HCT116 (cell line): Measurements from ENCODE around the gene CKMT2.

Experiments
- ELF1 ChIP-seq: IDR thresholded peaks from 2 replicates; pipeline ENCODE4 v1.6.1; 2012; ENCODE audit warnings: low read depth, borderline replicate concordance
- JUND ChIP-seq: IDR thresholded peaks from 2 replicates; pipeline ENCODE4 v1.6.1; 2012
- POLR2A ChIP-seq: IDR thresholded peaks from 2 replicates; pipeline ENCODE4 v1.7.0; 2011; ENCODE audit warnings: borderline replicate concordance; ENCODE audit not compliant: insufficient read depth, insufficient read length; ENCODE audit errors: extremely low read depth
- SP1 ChIP-seq: IDR thresholded peaks from 2 replicates; pipeline ENCODE4 v1.6.1; 2012; ENCODE audit warnings: low read depth
- SRF ChIP-seq: IDR thresholded peaks from 2 replicates; pipeline ENCODE4 v1.6.1; 2012; ENCODE audit warnings: low read depth
- ZFX ChIP-seq: fragments of 450-650 bp; IDR thresholded peaks from 2 replicates; pipeline ENCODE4 v1.6.1; 2017
- TF ChIP-seq, protein P1 (sequence below), 3 experiments: fragments of 200-600 bp in 1 of 3; sonication (generic) in 1 of 3; IDR thresholded peaks in 2 of 3; conservative IDR thresholded peaks in 1 of 3; 2 replicates each; pipeline ENCODE4 v1.5.1; 2012 to 2017; ENCODE audit warnings: low read depth in 2 of 3, low read length in 2 of 3, antibody characterized with exemption in 1 of 3, borderline replicate concordance in 1 of 3, control low read depth in 1 of 3, mild to moderate bottlenecking in 1 of 3, mixed read lengths in 1 of 3, mixed run types in 1 of 3, moderate library complexity in 1 of 3; ENCODE audit not compliant: insufficient read depth in 1 of 3
- TF ChIP-seq, protein P2 (sequence below): IDR thresholded peaks from 2 replicates; pipeline ENCODE4 v1.6.1; 2012
- TF ChIP-seq, protein P3 (sequence below): IDR thresholded peaks from 2 replicates; pipeline ENCODE4 v1.6.1; 2012; ENCODE audit warnings: low read depth

- TF ChIP-seq, protein P1, sequence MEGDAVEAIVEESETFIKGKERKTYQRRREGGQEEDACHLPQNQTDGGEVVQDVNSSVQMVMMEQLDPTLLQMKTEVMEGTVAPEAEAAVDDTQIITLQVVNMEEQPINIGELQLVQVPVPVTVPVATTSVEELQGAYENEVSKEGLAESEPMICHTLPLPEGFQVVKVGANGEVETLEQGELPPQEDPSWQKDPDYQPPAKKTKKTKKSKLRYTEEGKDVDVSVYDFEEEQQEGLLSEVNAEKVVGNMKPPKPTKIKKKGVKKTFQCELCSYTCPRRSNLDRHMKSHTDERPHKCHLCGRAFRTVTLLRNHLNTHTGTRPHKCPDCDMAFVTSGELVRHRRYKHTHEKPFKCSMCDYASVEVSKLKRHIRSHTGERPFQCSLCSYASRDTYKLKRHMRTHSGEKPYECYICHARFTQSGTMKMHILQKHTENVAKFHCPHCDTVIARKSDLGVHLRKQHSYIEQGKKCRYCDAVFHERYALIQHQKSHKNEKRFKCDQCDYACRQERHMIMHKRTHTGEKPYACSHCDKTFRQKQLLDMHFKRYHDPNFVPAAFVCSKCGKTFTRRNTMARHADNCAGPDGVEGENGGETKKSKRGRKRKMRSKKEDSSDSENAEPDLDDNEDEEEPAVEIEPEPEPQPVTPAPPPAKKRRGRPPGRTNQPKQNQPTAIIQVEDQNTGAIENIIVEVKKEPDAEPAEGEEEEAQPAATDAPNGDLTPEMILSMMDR (IDR thresholded peaks at IDR 0.05 in 2 of 3, conservative IDR thresholded peaks at IDR 0.05 in 1 of 3; ENCODE audit: borderline replicate concordance in 1 of 3, insufficient read depth in 1 of 3, low read depth in 2 of 3, low read length in 2 of 3): no peak
- TF ChIP-seq ZFX (no peak), POLR2A (no peak), ELF1 (no peak), SRF (no peak), JUND (no peak), SP1 (no peak)
- TF ChIP-seq, protein P2, sequence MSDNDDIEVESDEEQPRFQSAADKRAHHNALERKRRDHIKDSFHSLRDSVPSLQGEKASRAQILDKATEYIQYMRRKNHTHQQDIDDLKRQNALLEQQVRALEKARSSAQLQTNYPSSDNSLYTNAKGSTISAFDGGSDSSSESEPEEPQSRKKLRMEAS: no peak
- TF ChIP-seq, protein P3, sequence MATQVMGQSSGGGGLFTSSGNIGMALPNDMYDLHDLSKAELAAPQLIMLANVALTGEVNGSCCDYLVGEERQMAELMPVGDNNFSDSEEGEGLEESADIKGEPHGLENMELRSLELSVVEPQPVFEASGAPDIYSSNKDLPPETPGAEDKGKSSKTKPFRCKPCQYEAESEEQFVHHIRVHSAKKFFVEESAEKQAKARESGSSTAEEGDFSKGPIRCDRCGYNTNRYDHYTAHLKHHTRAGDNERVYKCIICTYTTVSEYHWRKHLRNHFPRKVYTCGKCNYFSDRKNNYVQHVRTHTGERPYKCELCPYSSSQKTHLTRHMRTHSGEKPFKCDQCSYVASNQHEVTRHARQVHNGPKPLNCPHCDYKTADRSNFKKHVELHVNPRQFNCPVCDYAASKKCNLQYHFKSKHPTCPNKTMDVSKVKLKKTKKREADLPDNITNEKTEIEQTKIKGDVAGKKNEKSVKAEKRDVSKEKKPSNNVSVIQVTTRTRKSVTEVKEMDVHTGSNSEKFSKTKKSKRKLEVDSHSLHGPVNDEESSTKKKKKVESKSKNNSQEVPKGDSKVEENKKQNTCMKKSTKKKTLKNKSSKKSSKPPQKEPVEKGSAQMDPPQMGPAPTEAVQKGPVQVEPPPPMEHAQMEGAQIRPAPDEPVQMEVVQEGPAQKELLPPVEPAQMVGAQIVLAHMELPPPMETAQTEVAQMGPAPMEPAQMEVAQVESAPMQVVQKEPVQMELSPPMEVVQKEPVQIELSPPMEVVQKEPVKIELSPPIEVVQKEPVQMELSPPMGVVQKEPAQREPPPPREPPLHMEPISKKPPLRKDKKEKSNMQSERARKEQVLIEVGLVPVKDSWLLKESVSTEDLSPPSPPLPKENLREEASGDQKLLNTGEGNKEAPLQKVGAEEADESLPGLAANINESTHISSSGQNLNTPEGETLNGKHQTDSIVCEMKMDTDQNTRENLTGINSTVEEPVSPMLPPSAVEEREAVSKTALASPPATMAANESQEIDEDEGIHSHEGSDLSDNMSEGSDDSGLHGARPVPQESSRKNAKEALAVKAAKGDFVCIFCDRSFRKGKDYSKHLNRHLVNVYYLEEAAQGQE: no peak
Measured at GRCh38 chr5:81315830-81316229, 82.7 kb downstream of the CKMT2 start.
